HEK293 (cell line): ENCODE data around the gene CPN1.
A peak's percentile ranks its signal among the peaks of the same experiment; 100 is the strongest.

Experiments used
- BCL6B ChIP-seq: fragments of 450-650 bp; formaldehyde crosslinking; IDR thresholded peaks from 2 replicates; pipeline ENCODE4 v1.5.1; 2017; ENCODE audit warnings: missing biosample characterization, missing genetic modification characterization
- FEZF1 ChIP-seq: fragments of 450-650 bp; formaldehyde crosslinking; IDR thresholded peaks from 2 replicates; pipeline ENCODE4 v1.5.1; 2016; ENCODE audit warnings: missing biosample characterization, missing genetic modification characterization
- KLF7 ChIP-seq: fragments of 450-650 bp; formaldehyde crosslinking; IDR thresholded peaks from 2 replicates; pipeline ENCODE4 v1.5.1; 2016; ENCODE audit warnings: missing biosample characterization, missing genetic modification characterization, borderline replicate concordance
- MEIS1 ChIP-seq: sonication (generic); formaldehyde crosslinking; IDR thresholded peaks from 2 replicates; pipeline ENCODE4 v1.8.1; 2022; ENCODE audit warnings: missing genetic modification reagents, mild to moderate bottlenecking, borderline replicate concordance
- OSR2 ChIP-seq: fragments of 450-650 bp; formaldehyde crosslinking; IDR thresholded peaks from 2 replicates; pipeline ENCODE4 v1.5.1; 2016; ENCODE audit warnings: missing biosample characterization, missing genetic modification characterization
- PBX3 ChIP-seq: sonication (generic); formaldehyde crosslinking; IDR thresholded peaks from 2 replicates; pipeline ENCODE4 v1.8.1; 2022; ENCODE audit warnings: mild to moderate bottlenecking, moderate library complexity, missing genetic modification reagents
- PRDM6 ChIP-seq: fragments of 450-650 bp; formaldehyde crosslinking; IDR thresholded peaks from 2 replicates; pipeline ENCODE4 v1.5.1; 2017; ENCODE audit warnings: missing biosample characterization, missing genetic modification characterization
- REPIN1 ChIP-seq: fragments of 450-650 bp; formaldehyde crosslinking; IDR thresholded peaks from 2 replicates; pipeline ENCODE4 v1.5.1; 2017; ENCODE audit warnings: missing biosample characterization, missing genetic modification characterization, low read depth
- TRIM28 ChIP-seq: IDR thresholded peaks from 2 replicates; pipeline ENCODE4 v1.6.1; 2011; ENCODE audit warnings: low read length, control low read depth, borderline replicate concordance
- ZBTB1 ChIP-seq: fragments of 450-650 bp; formaldehyde crosslinking; IDR thresholded peaks from 2 replicates; pipeline ENCODE4 v1.5.1; 2016; ENCODE audit warnings: missing biosample characterization, missing genetic modification characterization
- ZBTB49 ChIP-seq: fragments of 450-650 bp; formaldehyde crosslinking; IDR thresholded peaks from 2 replicates; pipeline ENCODE4 v1.5.1; 2016; ENCODE audit warnings: missing biosample characterization, missing genetic modification characterization, low read depth
- ZBTB7A ChIP-seq: fragments of 450-650 bp; formaldehyde crosslinking; IDR thresholded peaks from 2 replicates; pipeline ENCODE4 v1.5.1; 2016; ENCODE audit warnings: low read depth, missing biosample characterization, missing genetic modification characterization
- ZEB2 ChIP-seq: fragments of 450-650 bp; formaldehyde crosslinking; IDR thresholded peaks from 2 replicates; pipeline ENCODE4 v1.5.1; 2016; ENCODE audit warnings: missing biosample characterization, missing genetic modification characterization
- ZFP41 ChIP-seq: fragments of 450-650 bp; formaldehyde crosslinking; IDR thresholded peaks from 2 replicates; pipeline ENCODE4 v1.5.1; 2016; ENCODE audit warnings: missing biosample characterization, missing genetic modification characterization, borderline replicate concordance
- ZNF114 ChIP-seq: fragments of 450-650 bp; formaldehyde crosslinking; IDR thresholded peaks from 2 replicates; pipeline ENCODE4 v1.5.0; 2017; ENCODE audit warnings: missing biosample characterization, missing genetic modification characterization
- ZNF155 ChIP-seq: fragments of 450-650 bp; formaldehyde crosslinking; IDR thresholded peaks from 2 replicates; pipeline ENCODE4 v1.5.1; 2016; ENCODE audit warnings: missing biosample characterization, missing genetic modification characterization
- ZNF157 ChIP-seq: fragments of 450-650 bp; formaldehyde crosslinking; IDR thresholded peaks from 2 replicates; pipeline ENCODE4 v1.5.1; 2016; ENCODE audit warnings: missing biosample characterization, missing genetic modification characterization
- ZNF214 ChIP-seq: fragments of 450-650 bp; formaldehyde crosslinking; IDR thresholded peaks from 2 replicates; pipeline ENCODE4 v1.5.1; 2017; ENCODE audit warnings: missing biosample characterization, mild to moderate bottlenecking, missing genetic modification characterization, borderline replicate concordance
- ZNF292 ChIP-seq: fragments of 450-650 bp; formaldehyde crosslinking; IDR thresholded peaks from 2 replicates; pipeline ENCODE4 v1.5.1; 2016; ENCODE audit warnings: low read depth, missing biosample characterization, missing genetic modification characterization, borderline replicate concordance
- ZNF335 ChIP-seq: fragments of 450-650 bp; formaldehyde crosslinking; conservative IDR thresholded peaks from 2 replicates; pipeline ENCODE4 v1.5.1; 2016; ENCODE audit warnings: missing biosample characterization, missing genetic modification characterization
- ZNF518A ChIP-seq: fragments of 450-650 bp; formaldehyde crosslinking; conservative IDR thresholded peaks from 2 replicates; pipeline ENCODE4 v1.5.1; 2016; ENCODE audit warnings: low read depth, missing biosample characterization, missing genetic modification characterization
- ZNF585B ChIP-seq: fragments of 450-650 bp; formaldehyde crosslinking; IDR thresholded peaks from 2 replicates; pipeline ENCODE4 v1.5.1; 2016; ENCODE audit warnings: missing biosample characterization, missing genetic modification characterization
- ZNF629 ChIP-seq: fragments of 450-650 bp; formaldehyde crosslinking; IDR thresholded peaks from 2 replicates; pipeline ENCODE4 v1.5.1; 2017; ENCODE audit warnings: missing biosample characterization, missing genetic modification characterization
- ZNF654 ChIP-seq: fragments of 450-650 bp; formaldehyde crosslinking; IDR thresholded peaks from 2 replicates; pipeline ENCODE4 v1.5.1; 2016; ENCODE audit warnings: low read depth, missing biosample characterization, missing genetic modification characterization
- ZNF785 ChIP-seq: fragments of 450-650 bp; formaldehyde crosslinking; IDR thresholded peaks from 2 replicates; pipeline ENCODE4 v1.5.1; 2016; ENCODE audit warnings: missing biosample characterization, missing genetic modification characterization
- ZSCAN4 ChIP-seq: fragments of 450-650 bp; formaldehyde crosslinking; IDR thresholded peaks from 2 replicates; pipeline ENCODE4 v1.5.1; 2017; ENCODE audit warnings: missing biosample characterization, missing genetic modification characterization

The CPN1 gene

GRCh38 chr10:99996671-99997648, 84.7 kb downstream of the CPN1 start (continued):
- no peak for TF ChIP-seq MEIS1
- TF ChIP-seq ZSCAN4 = no peak
- no peak for TF ChIP-seq ZNF114 (tag by site-specific recombination)
- TF ChIP-seq ZNF335 = 0 out of 2 replicates have a peak, but pooled peaks have one; percentile 18
- no peak for TF ChIP-seq REPIN1
- TF ChIP-seq ZNF518A (tag by site-specific recombination) = no peak
- TF ChIP-seq ZNF155 (tag by site-specific recombination) = no peak
- TF ChIP-seq ZNF785 (tag by site-specific recombination) = no peak
- TF ChIP-seq BCL6B (tag by site-specific recombination) = peak; percentile 85
- TF ChIP-seq FEZF1 (tag by site-specific recombination) = no peak; the same call in 1 of the 2 replicates
- TF ChIP-seq ZEB2 (tag by site-specific recombination) = 0 out of 2 replicates have a peak, but pooled peaks have one; percentile 18
- no peak for TF ChIP-seq ZNF629 (tag by site-specific recombination)
- no peak for TF ChIP-seq ZBTB7A (tag by site-specific recombination)
- no peak for TF ChIP-seq PBX3 (CRISPR knock-in tag)
- TF ChIP-seq ZBTB1 = no peak
- peak; percentile 39; the same call in 1 of the 2 replicates for TF ChIP-seq PRDM6 (tag by site-specific recombination)
- no peak for TF ChIP-seq TRIM28
- no peak for TF ChIP-seq ZNF214 (tag by site-specific recombination)
- no peak for TF ChIP-seq ZNF157 (tag by site-specific recombination)
- no peak for TF ChIP-seq OSR2 (tag by site-specific recombination)
- TF ChIP-seq ZBTB49 = no peak
- no peak for TF ChIP-seq KLF7
- TF ChIP-seq ZNF292 (tag by site-specific recombination) = no peak
- no peak for TF ChIP-seq ZNF654 (tag by site-specific recombination)
- no peak for TF ChIP-seq ZNF585B (tag by site-specific recombination)
- TF ChIP-seq ZFP41 (tag by site-specific recombination) = no peak
